ENCODE data around the gene ODR4.

GRCh38 chr1:186340772-186341171, 34.9 kb upstream of the ODR4 start:
- TF ChIP-seq YY1 (IDR thresholded peaks at IDR 0.05; ENCODE audit: low read depth), result no peak
- TF ChIP-seq CTCF (IDR thresholded peaks at IDR 0.05), result no peak
- TF ChIP-seq RAD21 (IDR thresholded peaks at IDR 0.05; ENCODE audit: low read length), result no peak
- TF ChIP-seq FOSL2 (IDR thresholded peaks at IDR 0.05; ENCODE audit: borderline replicate concordance, low read depth), result no peak
- no peak for TF ChIP-seq NRF1 (IDR thresholded peaks at IDR 0.05; ENCODE audit: low read depth, low read length)
- TF ChIP-seq TAF1 (IDR thresholded peaks at IDR 0.05; ENCODE audit: borderline replicate concordance, low read depth, low read length), result no peak
- TF ChIP-seq JUND (IDR thresholded peaks at IDR 0.05), result no peak
- TF ChIP-seq EZH2phosphoT487 (IDR thresholded peaks at IDR 0.05; ENCODE audit: borderline replicate concordance, low read depth), result no peak
- TF ChIP-seq MAX (IDR thresholded peaks at IDR 0.05; ENCODE audit: low read depth), result no peak
- TF ChIP-seq, protein P1, sequence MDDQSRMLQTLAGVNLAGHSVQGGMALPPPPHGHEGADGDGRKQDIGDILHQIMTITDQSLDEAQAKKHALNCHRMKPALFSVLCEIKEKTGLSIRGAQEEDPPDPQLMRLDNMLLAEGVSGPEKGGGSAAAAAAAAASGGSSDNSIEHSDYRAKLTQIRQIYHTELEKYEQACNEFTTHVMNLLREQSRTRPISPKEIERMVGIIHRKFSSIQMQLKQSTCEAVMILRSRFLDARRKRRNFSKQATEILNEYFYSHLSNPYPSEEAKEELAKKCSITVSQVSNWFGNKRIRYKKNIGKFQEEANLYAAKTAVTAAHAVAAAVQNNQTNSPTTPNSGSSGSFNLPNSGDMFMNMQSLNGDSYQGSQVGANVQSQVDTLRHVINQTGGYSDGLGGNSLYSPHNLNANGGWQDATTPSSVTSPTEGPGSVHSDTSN (IDR thresholded peaks at IDR 0.05), result no peak
- no peak for TF ChIP-seq FOXM1 (IDR thresholded peaks at IDR 0.05; ENCODE audit: low read depth)
- TF ChIP-seq FOXJ3 (CRISPR knock-in tag; IDR thresholded peaks at IDR 0.05), result no peak
- TF ChIP-seq NFIC (IDR thresholded peaks at IDR 0.05; ENCODE audit: borderline replicate concordance), result no peak

Data from SK-N-SH (cell line).